ENCODE measurements around the gene GPC5.
"Not testable (repeated sequence)": the region's sequence is repeated elsewhere in the genome, so short reads cannot be mapped to it uniquely, and the experiment has no call there.

Gene GPC5

GRCh38 chr13:91785431-91786119 lies 387.2 kb downstream of the GPC5 start:
- DNase-seq = no peak

- no peak for DNase-seq
Observed at GRCh38 chr13:91792054-91792453, 393.6 kb downstream of the GPC5 start.

- no peak for DNase-seq
Observed at GRCh38 chr13:91797567-91797966, 399.1 kb downstream of the GPC5 start.

GRCh38 chr13:91798338-91798737 lies 399.9 kb downstream of the GPC5 start:
- not testable (repeated sequence) for DNase-seq

- not testable (repeated sequence) for DNase-seq
Observed at GRCh38 chr13:91801772-91802171, 403.4 kb downstream of the GPC5 start.

GRCh38 chr13:91802957-91803356 lies 404.5 kb downstream of the GPC5 start:
- no peak for DNase-seq

GRCh38 chr13:91804724-91805123 lies 406.3 kb downstream of the GPC5 start:
- DNase-seq = no peak

- DNase-seq = no peak
Observed at GRCh38 chr13:91805605-91806004, 407.2 kb downstream of the GPC5 start.

GRCh38 chr13:91809161-91809560 lies 410.7 kb downstream of the GPC5 start:
- DNase-seq = no peak

- no peak for DNase-seq
Observed at GRCh38 chr13:91813253-91813652, 414.8 kb downstream of the GPC5 start.

GRCh38 chr13:91816263-91816807 lies 417.9 kb downstream of the GPC5 start:
- no peak for DNase-seq

- DNase-seq = no peak
Observed at GRCh38 chr13:91817250-91817649, 418.8 kb downstream of the GPC5 start.

GRCh38 chr13:91824416-91824815 lies 426.0 kb downstream of the GPC5 start:
- DNase-seq = no peak

GRCh38 chr13:91825516-91825915 lies 427.1 kb downstream of the GPC5 start:
- no peak for DNase-seq

GRCh38 chr13:91836553-91836952 lies 438.1 kb downstream of the GPC5 start:
- DNase-seq = no peak

- DNase-seq = no peak
Observed at GRCh38 chr13:91845612-91846011, 447.2 kb downstream of the GPC5 start.

- no peak for DNase-seq
Observed at GRCh38 chr13:91863699-91864098, 465.3 kb downstream of the GPC5 start.

- DNase-seq = no peak
Observed at GRCh38 chr13:91868351-91868750, 469.9 kb downstream of the GPC5 start.

- no peak for DNase-seq
Observed at GRCh38 chr13:91878491-91878890, 480.1 kb downstream of the GPC5 start.

GRCh38 chr13:91879360-91879759 lies 480.9 kb downstream of the GPC5 start:
- no peak for DNase-seq

- DNase-seq = no peak
Observed at GRCh38 chr13:91882918-91883317, 484.5 kb downstream of the GPC5 start.

- DNase-seq = no peak
Observed at GRCh38 chr13:91889641-91890040, 491.2 kb downstream of the GPC5 start.

GRCh38 chr13:91891141-91891540 lies 492.7 kb downstream of the GPC5 start:
- no peak for DNase-seq

GRCh38 chr13:91893040-91893439 lies 494.6 kb downstream of the GPC5 start:
- DNase-seq = no peak

- no peak for DNase-seq
Observed at GRCh38 chr13:91894316-91894715, 495.9 kb downstream of the GPC5 start.

All from CD4-positive, alpha-beta T cell treated with Interleukin-6 for 4 hours (primary cell).